GM19099 (cell line): ENCODE measurements around the gene MBTPS2.

Source experiments
- POLR2A ChIP-seq: IDR thresholded peaks from 3 replicates; pipeline ENCODE4 v1.6.1; 2011; ENCODE audit warnings: low read depth; ENCODE audit not compliant: insufficient read length; ENCODE audit errors: extremely low read depth

Gene MBTPS2

GRCh38 chrX:21840193-21840545, 752 bp downstream of the MBTPS2 start:
- no peak for TF ChIP-seq POLR2A

- TF ChIP-seq POLR2A: no peak
Measured at GRCh38 chrX:21843179-21843578, 3.8 kb downstream of the MBTPS2 start.

GRCh38 chrX:21845096-21845495, 5.7 kb downstream of the MBTPS2 start:
- TF ChIP-seq POLR2A: no peak

- TF ChIP-seq POLR2A: no peak
Measured at GRCh38 chrX:21847342-21847741, 7.9 kb downstream of the MBTPS2 start.

GRCh38 chrX:21853578-21853977, 14.2 kb downstream of the MBTPS2 start:
- TF ChIP-seq POLR2A: no peak

GRCh38 chrX:21855937-21856415, 16.6 kb downstream of the MBTPS2 start, which contains the start of gene YY2:
YY2 (plus strand) TSS chrX:21855987; CDS start chrX:21856485, 498 bp downstream.
- no peak for TF ChIP-seq POLR2A

- no peak for TF ChIP-seq POLR2A
Measured at GRCh38 chrX:21856504-21856903, 17.1 kb downstream of the MBTPS2 start.

- no peak for TF ChIP-seq POLR2A
Measured at GRCh38 chrX:21863241-21863640, 23.8 kb downstream of the MBTPS2 start.

- TF ChIP-seq POLR2A: no peak
Measured at GRCh38 chrX:21865436-21865835, 26.0 kb downstream of the MBTPS2 start.

- no peak for TF ChIP-seq POLR2A
Measured at GRCh38 chrX:21870494-21870893, 31.1 kb downstream of the MBTPS2 start.

GRCh38 chrX:21873063-21873775, 33.8 kb downstream of the MBTPS2 start:
- TF ChIP-seq POLR2A: no peak

GRCh38 chrX:21875013-21875412, 35.6 kb downstream of the MBTPS2 start:
- TF ChIP-seq POLR2A: no peak

GRCh38 chrX:21881881-21882574, 42.6 kb downstream of the MBTPS2 start:
- TF ChIP-seq POLR2A: no peak

- TF ChIP-seq POLR2A: no peak
Measured at GRCh38 chrX:21883258-21883657, 43.8 kb downstream of the MBTPS2 start.

- no peak for TF ChIP-seq POLR2A
Measured at GRCh38 chrX:21885568-21885967, 46.2 kb downstream of the MBTPS2 start.

- TF ChIP-seq POLR2A: no peak
Measured at GRCh38 chrX:21905313-21905712, 65.9 kb downstream of the MBTPS2 start.

GRCh38 chrX:21905953-21906352, 66.5 kb downstream of the MBTPS2 start:
- no peak for TF ChIP-seq POLR2A

- TF ChIP-seq POLR2A: no peak
Measured at GRCh38 chrX:21907260-21907659, 67.8 kb downstream of the MBTPS2 start.
